ENCODE measurements around the gene CALCOCO2. TPM values are rescaled to one million over a fixed set of nuclear protein-coding genes. Genes with fewer than 3 reads are reported as not detected.

CALCOCO2 gene
- total and polyA plus RNA-seq, 10 donors: 30.1 to 167 (median 126) TPM

- peak overlapping the region; percentile 95 to 98 (median 96) for H3K27ac ChIP-seq
- peak overlapping the region; percentile 63 to 96 (median 88) for H3K4me3 ChIP-seq
- DNase-seq: peak; percentile 94
- H3K4me1 ChIP-seq: peaks cover 36 to 62% (median 56%) of the 10 kb centered on the region in 6 donors
- intact Hi-C loops (cut with DNase I; ENCODE audit: low total_unique reads): no loop called here
- 2 to 3% (median 3%) methylated on average over 26 to 36 of the region's 36 CpGs for WGBS, 5 donors
- no peaks in the 10 kb centered on the region for H3K27me3 ChIP-seq (replicated peaks in 1 of 7)
- peaks cover 0 to 42% (median 27%) of the 10 kb centered on the region in 6 donors for H3K36me3 ChIP-seq
- TF ChIP-seq CTCF (IDR thresholded peaks at IDR 0.05 in 8 of 11, conservative IDR thresholded peaks at IDR 0.05 in 3 of 11) (no peak), POLR2A (IDR thresholded peaks at IDR 0.05) (no peak), POLR2AphosphoS5 (IDR thresholded peaks at IDR 0.05) (no peak)
- H3K9me3 ChIP-seq: no peaks in the 10 kb centered on the region
These were observed 78.1 kb downstream of the CALCOCO2 start for GRCh38 chr17:48908853-48909394.

DNA sequence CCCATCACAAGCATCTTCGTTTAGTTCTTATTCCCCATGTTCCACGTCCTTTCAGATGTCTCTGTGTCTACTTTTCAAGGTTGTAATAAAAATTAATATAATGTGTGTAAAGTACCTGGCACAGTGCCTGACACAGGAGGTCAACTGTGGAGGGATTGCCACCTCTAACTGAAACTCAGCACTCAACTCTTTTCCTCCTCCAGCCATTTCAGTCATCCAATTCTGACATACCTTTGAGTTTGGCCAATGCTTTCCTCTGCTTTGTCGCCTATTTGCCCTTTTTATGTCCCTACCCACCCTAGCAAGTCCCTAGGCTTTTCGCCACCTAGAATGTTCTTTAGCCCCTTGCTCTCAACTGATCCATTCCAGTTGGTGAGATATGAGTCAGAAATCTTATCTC is 78.9 kb downstream of the CALCOCO2 start:
- intact Hi-C loops (cut with DNase I; ENCODE audit: low total_unique reads): no loop called here
- Histone ChIP-seq H3K4me3 (peak overlapping the region in 5 of 8 donors; percentile 82 to 96 (median 90)), H3K27me3 (replicated peaks in 1 of 7) (no peaks in the 10 kb centered on the region), H3K9me3 (no peaks in the 10 kb centered on the region), H3K27ac (peak overlapping the region in 7 of 8 donors; percentile 42 to 97 (median 96)), H3K36me3 (peaks cover 0 to 51% (median 30%) of the 10 kb centered on the region in 6 donors), H3K4me1 (peaks cover 41 to 71% (median 65%) of the 10 kb centered on the region in 6 donors)
- DNase-seq: no peak
- no peak for TF ChIP-seq POLR2A (IDR thresholded peaks at IDR 0.05)
- no peak for TF ChIP-seq CTCF (IDR thresholded peaks at IDR 0.05 in 8 of 11, conservative IDR thresholded peaks at IDR 0.05 in 3 of 11)
- no peak for TF ChIP-seq POLR2AphosphoS5 (IDR thresholded peaks at IDR 0.05)
- 35 to 66% (median 54%) methylated on average over 4 of the region's 4 CpGs for WGBS, 5 donors

DNA sequence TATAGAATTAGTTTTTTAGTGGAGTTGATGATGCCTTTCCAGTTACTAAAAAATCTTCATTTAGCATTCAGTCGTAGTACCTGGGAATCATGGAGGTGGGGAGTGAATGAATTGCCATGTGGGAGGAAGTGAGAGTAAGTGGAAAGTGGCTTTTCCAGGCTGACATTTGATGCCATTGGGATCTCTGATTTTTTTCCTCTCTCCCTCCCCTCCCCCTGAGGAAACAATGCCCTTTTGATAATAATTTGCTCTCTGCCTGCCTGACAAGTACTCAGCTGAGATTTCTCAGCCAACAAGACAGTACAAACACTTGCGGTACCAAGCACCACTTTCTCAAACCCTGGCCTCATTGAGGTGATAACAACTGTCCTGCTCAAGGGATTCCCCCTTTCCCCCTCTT is 79.5 kb downstream of the CALCOCO2 start:
- Histone ChIP-seq H3K36me3 (peaks cover 0 to 56% (median 30%) of the 10 kb centered on the region in 6 donors), H3K9me3 (no peaks in the 10 kb centered on the region), H3K27ac (peak overlapping the region in 3 of 8 donors; percentile 95 to 97 (median 97)), H3K4me3 (peak overlapping the region in 1 of 8 donors; percentile 95), H3K27me3 (replicated peaks in 1 of 7) (no peaks in the 10 kb centered on the region), H3K4me1 (peaks cover 46 to 77% (median 71%) of the 10 kb centered on the region in 6 donors)
- no peak for DNase-seq
- intact Hi-C loops (cut with DNase I; ENCODE audit: low total_unique reads): no loop called here
- WGBS, 5 donors: 52 to 85% (median 69%) methylated on average over 2 of the region's 2 CpGs
- TF ChIP-seq CTCF (IDR thresholded peaks at IDR 0.05 in 8 of 11, conservative IDR thresholded peaks at IDR 0.05 in 3 of 11): no peak
- TF ChIP-seq POLR2AphosphoS5 (IDR thresholded peaks at IDR 0.05): no peak
- no peak for TF ChIP-seq POLR2A (IDR thresholded peaks at IDR 0.05)

DNA sequence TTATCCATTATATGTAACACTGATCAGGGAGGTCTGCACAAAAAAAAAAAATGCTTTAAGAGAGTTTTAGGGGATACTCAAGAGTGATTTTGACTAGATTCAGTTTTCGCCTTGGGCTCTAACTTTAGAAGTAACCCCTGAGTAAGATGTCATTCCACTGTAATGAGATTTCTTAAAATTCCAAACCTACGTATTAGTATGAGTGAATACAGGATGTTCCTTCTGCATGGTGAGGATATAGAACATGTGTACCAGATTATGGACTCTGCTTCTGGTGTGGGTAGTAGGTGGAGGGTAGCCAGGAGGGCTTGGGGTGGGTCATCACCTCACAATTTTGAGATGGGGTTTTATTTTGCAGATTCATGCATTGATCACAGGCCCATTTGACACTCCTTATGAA is 81.6 kb downstream of the CALCOCO2 start:
- WGBS, 5 donors: 86 to 95% (median 94%) methylated on average over 2 of the region's 2 CpGs
- intact Hi-C loops (cut with DNase I; ENCODE audit: low total_unique reads): no loop called here

More for the DNA sequence above, 81.6 kb downstream of the CALCOCO2 start:
- TF ChIP-seq POLR2A (IDR thresholded peaks at IDR 0.05) (no peak), CTCF (IDR thresholded peaks at IDR 0.05 in 8 of 11, conservative IDR thresholded peaks at IDR 0.05 in 3 of 11) (no peak), POLR2AphosphoS5 (IDR thresholded peaks at IDR 0.05) (no peak)
- Histone ChIP-seq H3K9me3 (no peaks in the 10 kb centered on the region), H3K36me3 (peaks cover 0 to 77% (median 45%) of the 10 kb centered on the region in 6 donors), H3K27ac (no peak overlapping the region), H3K27me3 (replicated peaks in 1 of 7) (no peaks in the 10 kb centered on the region), H3K4me3 (no peak overlapping the region), H3K4me1 (peaks cover 50 to 88% (median 76%) of the 10 kb centered on the region in 6 donors)
- DNase-seq: no peak
